Breast epithelium (tissue), 3 donors: ENCODE data around the gene FOXE1.

Source experiments
- POLR2AphosphoS5 ChIP-seq, 3 donors: sonication (generic); formaldehyde crosslinking; IDR thresholded peaks; one replicate each; pipeline ENCODE4 v1.6.1; 2017; ENCODE audit warnings: antibody characterized with exemption in 3 of 3
- TF ChIP-seq, protein P1 (sequence below), 3 donors: fragments of 450-650 bp; IDR thresholded peaks; one replicate each; pipeline ENCODE4 v1.5.1; 2016 to 2017; ENCODE audit warnings: antibody characterized with exemption in 3 of 3, mild to moderate bottlenecking in 3 of 3, moderate library complexity in 3 of 3

DNA sequence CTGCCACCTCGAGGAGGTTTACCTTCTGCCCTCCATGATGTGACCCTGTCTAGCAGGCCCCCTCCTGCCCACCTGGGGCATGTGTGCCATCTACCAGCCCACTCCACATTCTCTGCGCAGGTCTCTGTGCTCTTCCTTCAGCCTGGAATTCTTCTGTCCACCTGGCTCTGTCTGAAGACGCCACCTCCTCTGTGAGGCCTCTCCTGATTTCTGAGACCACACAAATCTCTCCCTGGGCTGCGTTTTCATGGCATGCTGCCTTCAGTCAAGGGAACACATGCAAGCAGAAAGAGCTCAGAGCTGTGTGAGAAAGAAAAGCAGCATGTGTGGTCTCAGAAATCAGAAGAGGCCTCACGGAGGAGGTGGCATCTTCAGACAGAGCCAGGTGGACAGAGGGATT lies 22.1 kb downstream of the FOXE1 start:
- no peak for TF ChIP-seq POLR2AphosphoS5 (IDR thresholded peaks at IDR 0.05)
- TF ChIP-seq, protein P1, sequence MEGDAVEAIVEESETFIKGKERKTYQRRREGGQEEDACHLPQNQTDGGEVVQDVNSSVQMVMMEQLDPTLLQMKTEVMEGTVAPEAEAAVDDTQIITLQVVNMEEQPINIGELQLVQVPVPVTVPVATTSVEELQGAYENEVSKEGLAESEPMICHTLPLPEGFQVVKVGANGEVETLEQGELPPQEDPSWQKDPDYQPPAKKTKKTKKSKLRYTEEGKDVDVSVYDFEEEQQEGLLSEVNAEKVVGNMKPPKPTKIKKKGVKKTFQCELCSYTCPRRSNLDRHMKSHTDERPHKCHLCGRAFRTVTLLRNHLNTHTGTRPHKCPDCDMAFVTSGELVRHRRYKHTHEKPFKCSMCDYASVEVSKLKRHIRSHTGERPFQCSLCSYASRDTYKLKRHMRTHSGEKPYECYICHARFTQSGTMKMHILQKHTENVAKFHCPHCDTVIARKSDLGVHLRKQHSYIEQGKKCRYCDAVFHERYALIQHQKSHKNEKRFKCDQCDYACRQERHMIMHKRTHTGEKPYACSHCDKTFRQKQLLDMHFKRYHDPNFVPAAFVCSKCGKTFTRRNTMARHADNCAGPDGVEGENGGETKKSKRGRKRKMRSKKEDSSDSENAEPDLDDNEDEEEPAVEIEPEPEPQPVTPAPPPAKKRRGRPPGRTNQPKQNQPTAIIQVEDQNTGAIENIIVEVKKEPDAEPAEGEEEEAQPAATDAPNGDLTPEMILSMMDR (IDR thresholded peaks at IDR 0.05): no peak
